Activated CD8-positive, alpha-beta memory T cell treated with anti-CD3 and anti-CD28 coated beads for 1 hour (primary cell): Measurements from ENCODE around the gene KIF1B.
"Not testable (repeated sequence)": the region's sequence is repeated elsewhere in the genome, so short reads cannot be mapped to it uniquely, and the experiment has no call there.

ENCODE experiments used
- DNase-seq, 2 donors: peaks; one replicate each; pipeline ENCODE4 v3.0.0-alpha.2; 2020; ENCODE audit warnings: low read depth in 1 of 2; ENCODE audit errors: extremely low read depth in 1 of 2

KIF1B gene

DNA sequence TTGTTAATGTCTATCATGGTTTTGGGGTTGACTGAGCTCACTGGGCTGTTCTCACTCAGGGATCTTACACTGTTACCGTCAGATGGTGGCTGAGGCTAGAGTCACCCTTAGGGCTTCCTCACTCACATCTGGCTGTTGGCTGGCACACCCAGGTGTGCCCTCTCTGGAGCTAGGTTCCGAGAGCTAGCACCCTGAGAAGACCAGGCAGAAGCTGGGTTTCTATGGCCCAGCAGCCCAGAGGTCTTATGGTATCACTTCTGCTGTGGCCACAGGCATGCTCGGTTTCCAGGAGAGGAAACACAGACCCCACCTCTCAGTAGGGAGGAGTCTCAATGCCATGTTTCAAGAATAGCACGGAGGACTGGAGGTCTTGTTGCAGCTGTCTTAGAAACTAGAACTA, 20.7 kb upstream of the KIF1B start:
- no peak for DNase-seq

DNA sequence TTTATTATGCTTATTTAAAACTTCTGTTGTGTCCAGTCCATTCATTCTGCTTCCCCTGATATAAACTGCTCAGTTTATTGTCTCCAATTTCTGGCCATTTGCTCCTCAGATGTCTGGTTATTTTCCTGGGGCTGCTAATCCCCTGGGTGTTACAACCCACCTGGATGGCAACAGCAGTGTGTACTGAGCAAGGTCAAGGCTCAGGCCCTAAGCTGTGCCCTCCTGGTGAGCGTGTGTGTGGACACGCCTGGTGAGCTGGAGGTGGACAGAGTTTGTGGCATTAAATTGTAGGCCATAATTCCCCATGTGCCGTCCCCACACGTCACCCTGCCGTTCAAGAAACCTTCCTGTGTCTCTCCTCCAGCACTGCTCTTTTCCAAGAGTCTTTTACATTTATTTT, 18.1 kb upstream of the KIF1B start:
- no peak for DNase-seq

- DNase-seq: no peak
Observed at GRCh38 chr1:10193288-10193687, 17.1 kb upstream of the KIF1B start.

DNA sequence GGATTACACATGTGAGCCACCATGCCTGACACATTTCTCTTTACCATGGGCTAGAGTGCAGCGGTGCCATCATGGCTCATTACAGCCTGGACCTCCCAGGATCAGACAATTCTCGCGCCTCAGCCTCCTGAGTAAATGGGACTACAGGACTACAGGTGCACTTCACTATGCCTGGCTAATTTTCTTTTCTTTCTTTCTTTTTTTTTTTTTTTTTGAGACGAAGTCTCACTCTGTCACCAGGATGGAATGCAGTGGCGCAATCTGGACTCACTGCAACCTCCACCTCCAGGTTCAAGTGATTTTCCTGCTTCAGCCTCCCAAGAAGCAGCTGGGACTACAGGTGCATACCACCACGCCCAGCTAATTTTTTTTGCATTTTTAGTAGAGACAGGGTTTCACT, 14.8 kb upstream of the KIF1B start:
- no peak for DNase-seq

GRCh38 chr1:10196976-10197375, 13.4 kb upstream of the KIF1B start:
- no peak for DNase-seq

DNA sequence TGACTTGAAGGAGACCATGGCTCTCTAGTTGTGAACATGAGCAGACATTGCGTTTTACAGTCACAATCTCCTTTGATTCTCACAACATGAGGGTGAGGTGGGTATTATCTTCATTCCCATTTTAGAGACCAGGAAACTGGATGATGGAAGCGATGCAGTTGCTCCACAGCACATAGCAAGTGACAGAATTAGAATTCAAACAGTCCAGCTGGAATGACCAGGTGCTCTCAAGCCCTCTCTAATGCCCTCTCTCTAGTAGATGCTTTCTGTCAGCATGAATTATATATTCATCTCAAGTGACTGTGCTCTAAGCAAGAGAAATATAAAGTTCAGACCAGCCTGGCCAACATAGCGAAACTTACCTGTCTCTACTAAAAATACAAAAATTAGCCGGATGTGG, 9.8 kb upstream of the KIF1B start:
- DNase-seq: no peak

GRCh38 chr1:10204003-10204642, 6.2 kb upstream of the KIF1B start:
- DNase-seq: no peak

DNA sequence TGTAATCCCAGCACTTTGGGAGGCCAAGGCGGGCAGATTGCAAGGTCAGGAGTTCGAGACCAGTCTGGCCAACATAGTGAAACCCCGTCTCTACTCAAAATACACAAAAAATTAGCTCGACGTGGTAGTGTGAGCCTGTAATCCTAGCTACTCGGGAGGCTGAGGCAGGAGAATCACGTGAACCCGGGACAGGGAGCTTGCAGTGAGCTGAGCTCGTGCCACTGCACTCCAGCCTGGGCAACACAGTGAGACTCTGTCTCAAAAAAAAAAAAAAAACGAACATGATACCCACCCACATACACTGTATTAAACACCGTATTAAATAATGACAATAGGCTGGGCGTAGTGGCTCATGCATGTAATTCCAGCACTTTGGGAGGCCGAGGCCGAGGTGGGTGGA, 5.2 kb upstream of the KIF1B start:
- not testable (repeated sequence) for DNase-seq

- no peak for DNase-seq
Observed at GRCh38 chr1:10207810-10208209, 2.6 kb upstream of the KIF1B start.

GRCh38 chr1:10208537-10208936, 1.8 kb upstream of the KIF1B start:
- DNase-seq: no peak

DNA sequence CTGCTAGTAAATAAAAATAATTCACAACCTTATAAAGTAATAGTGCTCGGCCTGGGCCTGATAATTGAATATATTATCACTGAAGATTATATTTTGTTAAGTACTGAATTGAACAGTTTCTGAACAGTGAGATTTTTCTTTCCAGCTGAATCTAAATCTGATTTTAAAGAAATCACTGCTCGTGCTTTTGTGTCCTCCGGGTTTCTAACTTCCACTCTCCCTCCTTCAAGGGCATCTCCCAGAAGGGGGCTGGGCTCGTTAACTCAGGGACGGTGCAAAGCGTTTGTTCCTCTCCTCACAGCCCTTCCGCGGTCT, 823 bp upstream of the KIF1B start:
- no peak for DNase-seq

DNA sequence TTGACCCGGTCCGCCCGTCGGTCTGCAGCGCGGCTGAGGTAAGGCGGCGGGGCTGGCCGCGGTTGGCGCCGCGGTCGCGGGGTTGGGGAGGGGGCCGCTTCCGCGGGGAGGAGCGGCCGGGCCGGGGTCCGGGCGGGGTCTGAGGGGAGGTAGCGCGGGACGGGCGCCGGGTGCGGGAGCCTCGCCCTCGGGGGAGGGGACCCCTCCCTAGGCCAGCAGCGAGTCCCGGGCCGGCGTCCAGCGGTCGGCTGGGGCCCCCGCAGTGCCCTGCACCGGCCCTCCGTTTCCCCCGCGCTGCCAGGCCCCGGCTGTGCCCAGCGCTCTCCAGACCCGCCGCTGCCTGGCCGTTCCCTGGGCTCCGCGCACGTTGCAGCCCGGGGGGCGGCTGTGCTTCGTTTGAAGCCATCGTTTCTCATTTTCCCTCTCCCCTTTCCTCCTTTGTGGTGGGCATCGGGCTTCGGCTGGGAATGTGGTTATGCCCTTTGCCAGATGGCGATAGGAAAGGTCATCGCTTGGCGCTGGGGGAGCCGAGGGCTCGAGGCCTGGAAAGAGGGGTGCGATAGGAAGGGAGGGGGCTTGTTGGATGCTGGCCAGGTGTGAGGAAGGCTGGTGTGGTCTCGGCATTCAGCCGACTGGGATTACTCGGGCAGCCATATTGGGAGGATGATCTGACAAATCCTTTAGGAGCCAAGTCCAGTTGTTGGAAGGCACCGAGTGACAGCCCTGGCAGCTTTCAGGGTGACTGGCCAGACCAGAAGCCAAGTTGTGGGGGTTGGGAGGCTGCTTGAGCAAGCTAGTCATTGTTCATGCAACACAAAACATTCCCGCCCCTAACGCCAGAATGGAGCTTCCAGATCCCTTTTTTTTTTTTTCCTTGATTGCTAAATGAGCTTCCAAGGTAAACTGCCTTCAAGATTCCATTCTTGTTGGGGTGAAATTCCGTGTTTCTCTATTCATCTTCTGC, 753 bp downstream of the KIF1B start:
- DNase-seq: peak in 1 of 2 donors; percentile 5

DNA sequence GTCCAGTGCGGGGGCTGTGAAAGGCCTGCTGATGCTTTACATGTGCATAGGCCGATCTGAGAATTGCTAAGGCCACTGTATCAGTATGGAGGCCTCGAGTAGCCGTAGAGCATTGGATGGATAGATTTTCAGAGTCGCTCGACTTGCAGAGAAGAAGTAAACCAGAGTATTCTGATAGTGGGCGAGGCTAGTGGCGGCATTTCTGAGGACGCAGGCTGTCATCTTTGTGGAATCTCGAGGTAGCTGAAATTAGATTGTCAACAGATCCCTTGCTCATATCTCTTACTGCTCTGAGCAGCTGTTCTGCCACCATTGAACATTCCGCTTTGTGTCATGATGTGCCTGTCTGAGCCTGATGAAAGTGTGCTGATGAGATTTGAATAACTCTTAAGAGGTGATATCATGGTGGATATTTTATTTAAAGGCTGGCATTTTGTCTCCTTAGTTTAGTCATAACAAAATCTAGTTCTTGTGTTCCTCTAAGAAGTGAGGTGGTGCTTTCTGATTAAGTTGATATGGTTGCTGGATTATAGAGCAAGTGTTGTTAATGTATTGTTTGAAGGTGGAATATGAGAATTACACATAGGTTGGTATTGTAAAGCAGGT, 1.5 kb downstream of the KIF1B start:
- no peak for DNase-seq

DNA sequence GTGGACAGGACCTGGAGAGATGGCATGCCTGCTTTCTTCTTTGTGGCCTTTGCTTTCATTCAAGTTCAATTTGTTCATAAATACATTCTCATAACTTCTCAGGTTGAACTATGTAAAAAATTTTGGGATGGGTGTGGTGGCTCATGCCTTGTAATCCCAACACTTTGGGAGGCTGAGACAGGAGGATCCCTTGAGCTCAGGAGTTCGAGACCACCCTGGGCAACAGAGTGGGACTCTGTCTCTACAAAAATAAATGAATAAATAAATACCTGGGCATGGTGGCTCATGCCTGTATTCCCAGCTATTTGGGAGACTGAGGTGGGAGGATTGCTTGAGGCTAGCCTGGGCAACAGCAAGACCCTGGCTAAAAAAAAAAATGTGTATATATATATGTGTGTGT, 2.1 kb downstream of the KIF1B start:
- DNase-seq: no peak

- DNase-seq: no peak
Observed at GRCh38 chr1:10213186-10213705, 2.9 kb downstream of the KIF1B start.

- no peak for DNase-seq
Observed at GRCh38 chr1:10216090-10216749, 5.8 kb downstream of the KIF1B start.

- DNase-seq: no peak
Observed at GRCh38 chr1:10217748-10218441, 7.5 kb downstream of the KIF1B start.

DNA sequence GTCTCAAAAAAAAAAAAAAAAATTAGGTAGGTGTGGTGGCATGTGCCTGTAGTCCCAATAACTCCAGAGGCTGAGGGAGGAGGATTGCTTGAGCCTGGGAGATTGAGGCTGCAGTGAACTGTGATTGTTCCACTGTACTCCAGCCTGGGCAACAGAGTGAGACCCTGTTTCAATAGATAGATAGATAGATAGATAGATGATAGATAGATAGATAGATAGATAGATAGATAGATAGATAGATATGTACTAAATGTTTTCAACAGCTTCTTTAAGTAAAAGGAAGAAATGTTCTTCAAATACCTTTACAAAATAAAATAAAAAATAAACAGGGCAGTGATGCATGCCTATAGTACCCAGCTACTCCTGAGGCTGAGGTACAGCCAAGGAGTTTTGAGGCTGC, 9.8 kb downstream of the KIF1B start:
- DNase-seq: no peak

GRCh38 chr1:10220657-10221056, 10.3 kb downstream of the KIF1B start:
- DNase-seq: not testable (repeated sequence)

- DNase-seq: no peak
Observed at GRCh38 chr1:10225573-10225972, 15.2 kb downstream of the KIF1B start.

DNA sequence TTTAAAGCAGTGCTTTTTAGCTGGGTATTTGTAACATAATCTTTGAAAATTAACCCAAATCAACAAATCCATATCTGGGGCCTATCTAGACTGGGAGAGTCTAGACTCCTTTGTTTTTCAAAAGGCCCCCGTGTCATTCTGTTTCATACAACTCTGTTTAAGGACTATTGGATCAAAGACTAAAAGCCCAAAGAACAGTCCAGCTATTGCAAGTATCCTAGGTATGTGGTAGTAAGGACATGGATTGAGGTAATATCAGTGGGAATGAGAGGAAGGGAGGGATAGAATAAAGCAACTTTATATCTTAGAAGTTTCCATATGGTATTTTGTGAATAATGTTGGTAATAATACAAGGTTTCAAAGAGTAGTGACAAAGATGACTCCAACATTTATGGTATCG, 18.2 kb downstream of the KIF1B start:
- DNase-seq: no peak
